ENCODE results near the gene CCNI2.

The CCNI2 gene

DNA sequence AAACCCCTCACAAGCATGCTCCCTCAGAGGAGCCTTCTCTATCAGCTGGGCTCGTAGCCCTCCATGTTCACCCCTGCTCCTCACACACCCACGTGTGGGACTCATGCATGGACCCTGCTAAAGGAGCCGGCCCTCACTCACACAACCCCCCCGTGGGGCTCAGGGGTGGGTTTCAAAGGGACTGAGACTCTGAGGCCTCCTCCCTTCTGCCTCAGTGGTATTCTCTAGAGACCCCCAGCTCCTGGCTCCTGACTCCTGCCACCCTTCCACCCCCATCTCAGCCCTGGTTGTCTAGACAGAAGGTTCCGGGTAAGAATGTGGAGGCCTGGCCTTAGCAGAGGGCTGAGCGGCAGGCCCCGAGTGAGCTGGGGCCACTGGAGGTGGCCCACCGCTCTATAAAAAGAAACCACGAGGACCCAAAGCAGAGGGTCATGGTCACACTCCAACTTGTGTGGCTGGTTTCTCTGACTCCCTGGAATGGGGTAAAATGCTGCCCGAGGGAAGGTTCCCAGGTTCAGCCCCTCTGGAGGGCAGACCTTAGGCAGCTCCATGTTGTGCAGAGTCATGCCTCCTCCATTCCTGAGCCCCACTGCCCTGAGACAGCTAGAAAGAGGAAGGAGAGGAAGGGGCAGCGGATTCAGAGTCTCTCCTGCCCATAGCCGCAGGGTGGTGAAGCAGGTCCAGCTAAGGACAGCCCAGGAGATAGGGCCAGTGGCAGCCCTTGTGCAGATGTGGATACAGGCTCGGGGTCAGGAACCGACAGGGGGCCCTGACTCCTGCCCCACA is 19.0 kb downstream of the CCNI2 start:
- no peak for DNase-seq

DNA sequence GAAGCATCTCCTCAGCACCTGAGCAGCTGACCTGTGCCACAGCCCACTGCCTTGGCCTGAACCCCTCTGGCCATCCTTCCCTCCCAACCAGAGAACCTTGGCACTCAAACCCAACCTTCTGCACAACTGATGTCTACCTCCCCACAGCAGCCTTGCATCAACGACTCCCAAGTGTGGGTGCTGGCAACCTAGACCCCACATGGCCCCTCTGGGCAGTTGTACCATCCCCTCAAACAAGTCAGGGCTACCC is 19.5 kb downstream of the CCNI2 start:
- DNase-seq: no peak

DNA sequence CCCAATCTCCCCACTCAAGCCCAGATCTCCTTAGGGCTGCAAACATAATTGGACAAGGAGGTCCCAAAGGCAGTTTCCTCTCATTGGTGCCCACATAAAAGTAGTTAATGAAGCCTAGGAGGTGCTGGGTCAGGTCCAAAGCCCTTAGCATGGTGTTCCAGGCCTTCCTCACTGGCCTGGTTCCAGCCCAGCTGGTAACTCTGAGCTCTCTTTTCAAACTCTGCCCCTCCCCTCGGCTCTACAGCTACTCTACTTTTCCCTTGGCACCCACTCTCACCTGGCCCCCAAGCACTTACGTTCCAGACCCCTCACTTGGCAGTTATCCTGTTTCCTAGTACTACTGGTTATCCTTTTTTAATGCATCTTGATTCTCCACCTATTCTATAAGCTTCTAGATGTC is 19.9 kb downstream of the CCNI2 start:
- no peak for DNase-seq

DNA sequence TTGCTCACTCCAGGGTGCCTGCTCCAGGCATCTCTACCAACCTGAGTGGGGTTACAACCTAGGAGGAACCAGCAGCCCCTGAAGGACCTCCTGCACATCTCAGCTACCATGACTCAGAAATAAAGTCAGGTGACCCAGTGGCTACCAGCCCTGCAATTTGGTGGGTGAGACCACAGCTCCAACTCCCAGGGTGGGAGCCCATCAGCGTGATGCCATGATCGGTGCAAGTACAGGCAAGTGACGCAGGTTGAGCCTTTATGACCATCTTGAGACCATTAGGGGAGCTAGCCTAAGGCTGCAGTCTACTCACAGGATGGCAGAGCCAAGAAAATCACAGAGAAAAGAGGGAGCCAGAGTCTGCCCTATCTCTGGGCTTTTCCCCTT is 21.3 kb downstream of the CCNI2 start:
- no peak for DNase-seq

DNA sequence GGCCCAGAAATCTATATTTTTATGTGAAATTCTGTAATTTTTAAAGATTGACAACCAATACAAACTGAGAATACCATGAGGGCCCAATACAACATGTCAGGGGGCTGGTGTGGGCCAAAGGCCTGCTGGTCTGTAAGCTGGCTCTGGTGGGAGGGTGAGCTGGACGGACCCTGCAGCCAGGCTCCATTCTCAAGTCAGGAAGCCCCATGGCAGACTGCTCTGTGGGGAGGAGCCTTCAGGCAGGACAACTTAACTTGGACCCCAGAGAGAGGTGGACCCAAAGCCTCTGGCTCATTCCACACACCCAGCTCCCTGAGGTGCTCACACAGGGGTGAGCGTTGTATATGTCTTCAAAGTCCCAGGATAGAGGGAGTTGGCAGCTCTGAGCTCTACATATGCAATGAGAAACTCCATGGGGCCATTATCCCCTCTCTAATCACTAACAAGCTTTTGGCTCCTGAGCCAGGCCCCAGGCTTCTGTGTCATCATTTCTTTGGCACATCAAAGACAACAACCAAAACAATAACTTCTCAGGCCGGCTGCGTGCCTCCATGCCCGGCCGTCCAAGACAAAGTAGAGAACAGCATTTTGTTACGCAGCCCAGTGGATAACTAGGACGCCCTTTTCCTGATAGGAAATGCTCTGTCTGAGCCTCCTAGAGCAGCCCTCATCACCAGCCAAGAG is 23.4 kb downstream of the CCNI2 start:
- no peak for DNase-seq

DNA sequence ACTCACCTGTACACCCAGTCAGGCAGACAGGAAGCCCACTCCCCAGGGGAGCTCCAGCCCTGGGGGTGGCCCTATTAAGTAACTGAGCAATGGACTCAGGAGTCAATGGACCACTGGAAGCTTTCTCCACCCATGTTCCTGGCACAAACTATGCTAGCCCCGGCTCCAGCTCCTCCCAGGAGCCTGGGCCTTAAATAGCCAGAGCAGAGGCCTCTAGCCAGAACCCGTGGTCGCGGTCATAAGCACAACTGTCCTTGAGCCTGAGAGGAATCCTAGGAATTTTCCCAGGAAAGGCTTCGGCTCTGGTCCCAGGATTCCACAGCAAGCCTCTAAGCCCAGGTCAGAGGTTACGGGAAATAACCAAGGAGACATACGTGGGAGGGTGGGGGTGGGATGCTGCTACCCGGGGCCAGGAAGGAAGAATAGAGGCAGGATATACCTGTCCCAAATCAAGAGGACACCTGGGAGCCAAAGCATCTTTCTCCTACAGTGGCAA is 24.3 kb downstream of the CCNI2 start:
- no peak for DNase-seq

DNA sequence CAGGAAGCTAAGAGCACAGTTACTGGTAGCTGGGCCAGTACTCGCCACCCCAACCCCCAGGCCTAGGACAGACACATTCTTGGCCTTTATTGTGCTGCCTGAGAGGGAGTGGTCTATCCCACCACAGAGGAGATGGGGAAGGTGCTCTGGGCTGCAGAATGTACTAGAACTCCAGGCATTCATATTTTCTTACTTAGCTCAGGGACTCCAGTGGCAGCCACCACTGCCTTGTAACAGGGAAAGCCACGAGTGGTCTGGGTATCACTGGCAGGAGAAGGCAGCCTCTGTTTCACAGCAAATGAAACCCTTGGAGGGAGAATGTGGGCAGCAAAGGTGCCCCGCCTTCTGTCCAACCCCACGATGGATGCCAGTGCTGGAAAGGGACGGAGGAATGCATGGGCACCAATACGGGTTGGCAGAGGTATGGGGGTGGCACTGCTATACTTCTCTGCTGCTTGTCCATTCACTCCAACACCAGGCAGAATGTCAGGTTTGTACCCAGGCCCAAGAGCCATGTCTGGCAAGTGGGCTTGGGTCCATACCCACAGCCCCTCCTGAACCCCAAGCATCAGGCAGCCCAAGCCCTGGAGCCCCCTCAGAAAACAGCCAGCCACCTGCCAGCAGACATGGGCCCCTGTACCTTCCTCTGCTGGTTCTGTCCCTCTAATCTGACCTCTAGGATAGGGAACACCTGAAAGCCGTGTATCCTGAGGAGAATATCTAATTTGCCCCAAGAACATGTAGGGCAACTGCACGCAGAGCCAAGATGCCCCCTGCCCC is 25.3 kb downstream of the CCNI2 start:
- DNase-seq: no peak

DNA sequence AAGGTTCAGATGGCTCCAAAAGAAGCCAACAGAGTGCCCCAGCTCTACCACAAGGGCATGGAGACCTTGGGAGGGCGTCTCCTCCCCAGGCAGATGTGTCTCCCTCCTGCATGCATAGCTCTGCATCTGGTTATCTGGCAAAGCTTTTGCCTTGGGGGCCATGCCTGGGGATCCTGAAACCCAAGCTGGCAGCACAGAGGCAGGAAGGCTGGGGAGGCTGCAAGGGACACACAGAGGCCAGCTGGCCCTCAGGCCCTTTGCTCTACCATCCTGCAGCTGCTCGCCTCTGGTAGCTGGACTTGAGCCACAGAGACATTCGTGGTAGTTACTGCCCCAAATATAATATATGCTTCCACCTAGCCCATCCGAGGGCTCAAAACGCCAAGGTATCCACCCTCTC is 25.9 kb downstream of the CCNI2 start:
- no peak for DNase-seq

DNA sequence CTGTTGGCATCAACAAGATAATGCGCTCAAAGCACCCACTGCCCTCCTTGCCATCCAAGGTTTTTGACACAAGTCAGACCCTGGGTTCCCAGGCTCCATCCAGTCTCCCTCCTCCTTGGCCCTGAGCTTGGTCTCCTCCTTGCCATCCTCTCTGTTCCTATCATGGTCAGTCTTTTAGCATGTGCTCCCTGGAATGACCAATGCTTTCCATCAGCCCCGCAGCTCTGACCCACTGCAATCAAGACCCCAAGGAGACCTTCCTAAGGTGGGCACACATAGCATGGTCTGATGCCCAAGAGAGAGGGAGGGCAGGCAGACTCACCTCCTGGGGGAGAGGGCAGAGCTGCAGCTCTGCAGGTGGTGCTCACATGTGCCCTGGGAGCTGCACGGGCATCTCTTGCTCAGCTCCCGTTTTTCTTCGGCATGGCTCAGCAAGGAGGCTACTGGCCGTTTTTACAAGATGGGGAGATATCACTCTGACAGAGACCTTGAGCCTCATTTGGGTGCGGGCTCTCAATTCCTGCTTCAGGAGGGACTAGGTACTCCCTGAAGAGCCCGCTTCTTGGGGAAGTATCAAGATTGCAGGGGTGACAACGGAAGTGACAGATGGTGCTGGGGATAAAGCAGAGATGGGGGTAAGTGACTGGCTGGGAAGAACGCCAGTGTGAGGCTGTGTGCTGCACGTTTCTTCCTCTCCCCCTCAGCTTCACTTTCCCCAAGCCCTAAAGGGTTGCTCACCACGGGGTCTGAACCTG is 26.6 kb downstream of the CCNI2 start:
- DNase-seq: no peak

DNA sequence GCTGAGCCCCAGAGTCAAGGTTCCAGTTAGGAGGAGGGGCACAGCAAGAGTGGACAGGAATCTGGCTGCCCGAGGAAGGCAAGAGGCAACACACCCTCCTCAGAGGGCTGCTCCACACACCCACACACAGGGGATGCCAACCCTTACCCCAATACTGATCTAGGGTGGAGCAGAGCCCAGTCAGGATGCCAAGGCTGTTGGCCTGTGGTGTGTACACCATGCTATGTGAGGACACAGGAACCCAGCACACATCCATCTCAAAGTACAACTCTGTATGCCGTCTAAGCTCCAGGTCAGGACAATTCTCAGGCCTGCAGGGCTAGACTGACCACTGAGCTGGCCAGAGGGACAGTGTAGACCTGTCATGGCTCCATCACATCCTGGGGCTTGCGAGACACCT is 27.2 kb downstream of the CCNI2 start:
- no peak for DNase-seq

DNA sequence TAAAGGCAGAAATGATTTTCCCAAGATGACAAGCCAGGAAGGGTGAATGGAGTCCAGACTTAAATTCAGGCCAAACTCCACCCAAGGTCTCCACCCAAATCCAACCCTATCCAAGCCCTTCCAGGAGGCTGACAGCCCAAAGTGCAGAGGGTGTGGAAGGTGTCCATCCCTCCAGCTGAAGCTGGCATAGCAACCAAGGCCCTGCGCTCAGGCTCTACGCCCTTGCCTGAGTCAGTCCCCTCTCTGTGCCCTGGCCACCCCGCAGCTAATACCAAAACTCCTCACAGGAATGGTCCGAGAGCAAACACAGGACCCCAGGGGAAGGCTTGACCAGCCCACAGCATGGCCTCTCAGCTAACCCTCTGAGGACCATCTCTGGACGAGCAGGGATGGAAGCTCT is 27.7 kb downstream of the CCNI2 start:
- DNase-seq: no peak

DNA sequence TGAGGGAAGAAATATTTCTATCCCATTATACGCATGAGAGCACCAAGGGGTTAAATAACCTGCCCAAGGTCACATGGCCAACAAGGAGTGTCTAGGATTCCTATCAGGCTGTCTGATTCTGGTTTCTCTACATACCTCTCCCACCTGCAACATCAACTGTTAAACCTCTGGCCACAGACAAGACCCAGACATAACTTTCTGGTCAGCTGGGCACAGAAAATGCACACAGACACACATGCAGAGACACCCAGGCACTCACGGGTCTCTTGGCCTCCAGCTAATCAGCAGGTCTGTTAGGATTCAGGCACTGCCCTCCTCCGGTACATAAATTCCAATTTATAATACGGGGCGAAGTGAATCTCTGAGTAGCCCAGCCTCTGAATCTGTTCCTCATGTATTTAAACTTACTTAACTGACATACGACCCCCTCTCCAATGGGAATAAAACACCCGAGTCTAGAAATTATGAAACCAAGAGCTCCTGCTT is 28.3 kb downstream of the CCNI2 start:
- DNase-seq: no peak

DNA sequence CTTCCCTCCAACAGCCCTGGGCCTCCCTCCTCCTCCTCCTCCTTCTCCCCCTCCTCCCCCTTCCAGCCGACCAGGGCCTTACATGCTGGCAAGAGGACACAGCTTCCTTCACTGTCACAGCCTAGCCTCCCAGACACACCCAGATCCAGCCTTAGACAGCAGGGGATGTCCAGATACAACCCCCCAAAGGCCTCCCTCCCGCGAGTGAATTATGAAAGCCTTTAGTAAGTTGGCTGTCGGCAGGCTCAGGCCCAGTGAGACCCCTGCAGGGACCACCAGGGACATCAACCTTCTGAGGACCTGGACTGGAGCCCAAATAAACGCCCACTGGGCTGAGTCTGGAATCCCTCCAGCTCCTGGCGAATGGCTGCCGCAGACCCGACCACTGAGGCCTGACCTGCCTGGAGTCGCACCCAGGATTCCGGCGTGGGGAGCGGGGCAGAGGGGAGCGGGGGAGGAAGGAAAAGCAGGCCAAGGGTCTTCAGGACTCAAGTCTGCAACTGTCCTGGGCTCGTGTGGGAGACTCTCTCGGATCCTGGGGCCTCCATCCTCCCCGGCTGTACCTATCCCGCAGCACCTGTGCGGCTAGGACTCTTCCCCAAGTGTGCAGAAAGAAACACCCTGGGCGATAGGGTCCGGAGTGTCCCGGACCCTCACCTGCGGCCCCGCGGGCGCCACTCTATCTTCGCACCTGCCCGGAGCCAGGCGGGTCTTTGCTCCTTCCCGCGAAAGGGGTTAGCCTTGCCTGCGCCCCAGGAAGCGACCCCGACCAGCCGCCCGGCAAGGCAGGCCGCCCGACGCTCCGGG is 29.1 kb downstream of the CCNI2 start:
- DNase-seq: no peak

DNA sequence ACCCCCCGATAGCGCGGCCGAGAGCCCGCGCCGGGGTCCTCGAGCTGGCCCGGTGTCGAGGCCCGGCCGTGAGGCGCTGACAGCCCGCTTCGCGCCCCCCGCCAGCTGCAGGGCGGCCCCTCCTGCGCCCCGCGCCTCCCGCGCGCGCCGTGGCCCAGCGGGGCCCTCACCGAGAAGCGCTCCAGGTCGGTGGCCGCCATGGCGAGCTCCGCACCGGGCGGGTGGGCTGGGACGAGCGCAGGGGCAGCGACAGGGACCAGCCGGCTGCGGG is 29.6 kb downstream of the CCNI2 start:
- no peak for DNase-seq

DNA sequence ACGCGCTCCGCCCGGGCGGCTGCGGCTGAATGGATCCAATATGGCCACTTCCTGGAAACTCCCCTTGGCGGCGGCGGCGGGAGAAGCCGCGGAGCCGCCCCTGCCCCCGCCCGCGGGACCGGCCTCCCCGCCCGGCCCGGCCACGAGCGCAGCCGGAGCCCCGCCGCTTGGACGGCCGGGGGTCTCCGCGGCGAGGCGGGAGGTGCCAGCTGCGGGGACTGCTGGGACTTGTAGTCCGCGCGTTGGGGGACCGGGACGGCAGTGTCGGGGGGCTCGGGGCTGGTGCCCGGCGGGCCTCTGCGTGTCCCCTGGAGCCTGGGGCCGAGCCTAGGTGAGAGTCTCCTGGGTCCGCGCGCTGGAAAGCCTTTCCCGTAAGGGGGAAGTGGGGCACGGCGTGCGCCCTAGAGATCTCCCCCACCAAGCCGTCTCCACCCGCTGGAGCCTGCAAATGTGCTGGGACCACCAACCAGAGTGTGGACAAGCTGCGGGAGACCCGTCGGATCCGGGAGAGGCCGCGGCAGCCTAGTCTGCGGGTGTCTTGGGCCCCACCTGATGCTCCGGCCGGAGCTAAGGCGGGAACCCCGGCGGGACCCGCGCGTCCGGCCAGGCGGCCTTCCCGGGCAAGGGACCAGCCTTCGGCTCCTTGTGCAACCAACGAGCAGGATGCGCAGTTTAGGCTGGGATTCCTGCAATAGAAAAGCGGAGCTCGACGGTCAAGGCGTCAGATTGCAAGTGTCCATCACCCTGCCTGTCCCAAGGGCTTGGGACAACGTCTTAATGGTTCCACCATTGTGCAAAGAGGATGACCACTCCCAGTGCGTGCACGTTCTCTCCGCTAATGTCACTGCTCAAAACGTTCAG is 30.2 kb downstream of the CCNI2 start, which contains the start of gene SEPTIN8:
SEPTIN8 (minus strand) TSS at position 31 of the 861 bp plus-strand sequence. CDS start 102 bp downstream, outside the sequence.
- DNase-seq: no peak

DNA sequence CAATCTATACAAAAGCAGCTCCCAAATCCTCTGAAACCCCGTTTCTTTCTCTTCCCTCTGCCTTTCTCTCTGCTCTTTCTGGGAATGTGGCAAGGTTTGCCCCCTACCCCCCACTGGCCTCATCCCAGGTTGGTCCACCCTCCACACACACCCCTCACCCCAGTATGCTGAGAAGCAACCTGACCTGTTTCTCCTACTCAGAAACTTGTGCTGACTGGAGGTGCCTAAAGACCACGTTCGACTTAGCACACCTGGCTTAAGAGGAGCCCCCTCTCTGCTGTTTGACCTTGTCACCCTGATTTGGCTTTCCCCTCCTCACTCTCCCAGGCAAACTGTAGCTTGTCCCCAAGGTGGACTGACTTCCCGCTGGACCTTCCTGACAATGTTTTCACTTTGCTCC is 30.9 kb downstream of the CCNI2 start:
- no peak for DNase-seq

DNA sequence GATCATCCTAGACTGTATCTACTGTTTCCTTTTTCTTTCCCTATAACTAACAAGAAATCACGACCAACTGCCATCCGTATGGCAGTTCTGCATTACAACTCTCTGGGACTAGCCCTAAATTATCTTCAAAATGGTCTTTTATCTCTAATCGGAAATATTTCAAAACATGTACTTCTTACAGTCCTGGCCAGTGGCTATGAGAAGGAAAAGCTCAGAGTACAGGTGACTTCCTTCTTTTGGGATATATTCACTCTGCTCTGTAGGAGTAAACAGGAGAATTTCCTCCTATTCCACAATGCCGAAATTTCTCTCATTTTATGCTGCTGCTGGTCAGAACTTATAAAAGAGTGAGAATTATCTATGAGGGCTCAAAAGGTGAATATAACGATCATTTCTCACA is 31.6 kb downstream of the CCNI2 start:
- no peak for DNase-seq

DNA sequence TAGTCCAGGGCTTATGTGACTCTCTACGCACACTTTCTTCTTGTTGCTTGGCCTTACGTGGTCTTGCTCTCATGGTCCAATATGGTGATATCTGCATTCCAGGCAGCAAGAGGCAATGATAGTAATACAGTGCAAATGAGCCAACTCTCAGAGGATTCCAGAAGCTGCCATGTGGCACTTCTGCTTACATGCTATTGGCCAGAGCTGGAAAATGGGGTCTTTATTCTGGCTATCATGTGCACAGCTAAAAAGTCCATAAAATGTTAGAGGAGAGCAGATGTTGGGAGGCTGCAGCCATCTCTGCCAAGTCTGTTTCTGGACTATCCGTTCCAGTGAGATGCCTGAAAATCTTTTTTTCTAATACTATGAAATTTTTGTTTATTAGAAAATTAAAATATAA is 32.7 kb downstream of the CCNI2 start:
- DNase-seq: no peak

DNA sequence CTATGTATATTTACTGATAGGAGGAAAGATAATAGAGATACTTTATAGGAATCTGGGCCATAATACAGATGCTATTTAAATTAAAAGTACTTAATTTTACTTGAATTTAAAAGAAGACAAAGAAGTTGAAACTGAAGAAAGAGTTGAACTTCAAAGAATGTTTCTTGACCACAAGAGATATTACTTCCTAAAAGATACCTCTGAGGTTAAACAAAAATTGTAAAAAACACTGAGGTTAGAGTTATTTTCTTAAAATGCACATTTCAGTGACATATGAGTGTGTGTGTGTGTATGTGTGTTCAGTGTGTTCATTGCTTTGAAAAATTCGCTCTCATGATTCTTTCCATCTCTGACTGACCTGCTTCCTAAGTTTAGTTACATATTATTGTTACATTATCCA is 33.4 kb downstream of the CCNI2 start:
- DNase-seq: no peak

DNA sequence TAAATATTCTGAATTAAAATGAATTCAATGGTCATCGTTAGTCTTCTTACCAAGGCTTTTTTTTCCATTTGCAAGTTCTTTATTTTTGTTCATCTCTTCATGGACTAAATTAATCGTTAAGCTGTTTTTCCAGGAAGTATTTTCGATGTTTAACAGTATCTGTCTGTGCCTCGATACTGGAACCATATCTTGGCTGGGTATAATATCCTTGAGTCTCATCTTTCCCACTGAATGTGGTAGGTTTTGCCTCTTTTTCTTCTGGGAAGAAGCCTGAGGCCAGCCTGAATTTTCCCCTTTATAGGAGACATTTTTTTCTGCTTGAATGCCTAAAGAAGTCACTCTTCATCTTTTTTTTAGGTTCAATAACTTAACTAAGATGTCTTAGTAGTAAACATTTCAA is 33.8 kb downstream of the CCNI2 start:
- DNase-seq: no peak

DNA sequence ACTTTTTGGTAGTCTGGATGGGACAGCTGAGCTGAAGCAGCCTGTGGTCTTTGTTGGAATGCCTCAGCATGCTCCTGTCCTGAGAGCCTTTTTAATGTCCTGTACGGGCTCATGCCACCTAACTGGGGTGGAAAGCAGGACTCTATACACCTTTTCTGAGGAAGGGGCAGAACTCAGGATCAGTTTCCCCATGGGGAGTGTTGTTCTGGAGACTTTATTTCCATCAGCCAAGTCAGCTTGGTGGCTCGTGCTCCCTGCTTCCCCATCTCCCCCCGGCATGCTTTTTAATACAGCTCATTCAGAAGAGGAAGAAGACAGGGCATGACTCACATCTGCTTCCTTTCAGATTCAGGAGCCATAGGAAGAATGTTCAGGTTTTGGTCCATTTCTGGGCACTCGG is 34.9 kb downstream of the CCNI2 start:
- no peak for DNase-seq

DNA sequence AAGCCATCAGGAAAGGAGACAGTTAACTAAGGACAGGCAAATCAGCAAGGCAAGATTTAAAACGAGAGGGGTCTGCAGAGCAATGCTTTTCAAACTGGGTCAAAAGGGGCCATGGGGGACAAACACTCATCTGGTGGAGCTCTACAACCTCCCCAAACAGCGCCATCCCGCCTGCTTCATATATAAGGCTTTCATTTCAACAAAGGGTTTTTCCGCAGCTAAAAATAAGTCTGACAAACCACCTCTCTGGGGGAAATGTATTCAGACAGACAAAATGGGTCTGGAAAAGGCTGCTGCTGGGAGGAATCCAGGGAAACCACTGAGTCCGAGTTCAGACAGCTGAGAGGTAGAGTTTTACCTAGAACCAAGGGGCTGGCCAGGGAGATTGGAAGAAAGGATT is 38.1 kb downstream of the CCNI2 start:
- DNase-seq: no peak
